ENCODE measurements around the gene CTSW. TPM values are rescaled to one million over a fixed set of nuclear protein-coding genes. Genes with fewer than 3 reads are reported as not detected.

The CTSW gene
- total RNA-seq, 1 donor from 2014 or later = not detected

- peaks cover 57% of the 10 kb centered on the region for H3K4me1 Mint-ChIP-seq (ENCODE audit: low read depth)
- no peak for TF ChIP-seq CTCF (IDR thresholded peaks at IDR 0.05)
Observed at GRCh38 chr11:65856689-65857499, 22.7 kb upstream of the CTSW start.

GRCh38 chr11:65857500-65857852, 22.2 kb upstream of the CTSW start:
- peaks cover 62% of the 10 kb centered on the region for H3K4me1 Mint-ChIP-seq (ENCODE audit: low read depth)
- H3K27ac Mint-ChIP-seq (ENCODE audit: unreplicated experiment) = peak overlapping the region; percentile 63
- H3K9me3 Mint-ChIP-seq (ENCODE audit: low read depth) = no peaks in the 10 kb centered on the region
- H3K36me3 Mint-ChIP-seq (ENCODE audit: low read depth) = peaks cover 34% of the 10 kb centered on the region
- peak; percentile 91 for DNase-seq (ENCODE audit: low spot score)
- H3K27me3 Mint-ChIP-seq (ENCODE audit: low read depth) = no peaks in the 10 kb centered on the region
- peak; percentile 25 for TF ChIP-seq CTCF (IDR thresholded peaks at IDR 0.05)
- peak overlapping the region; percentile 97 for H3K4me3 Mint-ChIP-seq (ENCODE audit: unreplicated experiment)

More at GRCh38 chr11:65856689-65857499, 22.7 kb upstream of the CTSW start:
- DNase-seq (ENCODE audit: low spot score) = peak; percentile 95
- Mint-ChIP-seq H3K36me3 (ENCODE audit: low read depth) (peaks cover 38% of the 10 kb centered on the region), H3K9me3 (ENCODE audit: low read depth) (no peaks in the 10 kb centered on the region), H3K4me3 (ENCODE audit: unreplicated experiment) (peak overlapping the region; percentile 97), H3K27me3 (ENCODE audit: low read depth) (no peaks in the 10 kb centered on the region), H3K27ac (ENCODE audit: unreplicated experiment) (peak overlapping the region; percentile 88)

- Mint-ChIP-seq H3K27me3 (ENCODE audit: low read depth) (no peaks in the 10 kb centered on the region), H3K9me3 (ENCODE audit: low read depth) (no peaks in the 10 kb centered on the region), H3K36me3 (ENCODE audit: low read depth) (peaks cover 37% of the 10 kb centered on the region), H3K27ac (ENCODE audit: unreplicated experiment) (peak within 1 kb of the TSS; percentile 96), H3K4me1 (ENCODE audit: low read depth) (peaks cover 68% of the 10 kb centered on the region), H3K4me3 (ENCODE audit: unreplicated experiment) (peak within 1 kb of the TSS; percentile 97)
- DNase-seq (ENCODE audit: low spot score) = peak; percentile 100
- TF ChIP-seq CTCF (IDR thresholded peaks at IDR 0.05) = no peak
Observed at GRCh38 chr11:65857853-65858680, 21.6 kb upstream of the CTSW start, which contains the start of gene CFL1. Gene CFL1, minus strand, starts transcription at chr11:65858180. Its CDS starts 81 bp downstream, at chr11:65858099.

GRCh38 chr11:65858681-65859087, 21.0 kb upstream of the CTSW start:
- H3K4me1 Mint-ChIP-seq (ENCODE audit: low read depth) = peaks cover 67% of the 10 kb centered on the region

More at GRCh38 chr11:65858681-65859087, 21.0 kb upstream of the CTSW start:
- no peak for DNase-seq (ENCODE audit: low spot score)
- Mint-ChIP-seq H3K9me3 (ENCODE audit: low read depth) (no peaks in the 10 kb centered on the region), H3K27me3 (ENCODE audit: low read depth) (no peaks in the 10 kb centered on the region), H3K4me3 (ENCODE audit: unreplicated experiment) (peak overlapping the region; percentile 82), H3K27ac (ENCODE audit: unreplicated experiment) (peak overlapping the region; percentile 96), H3K36me3 (ENCODE audit: low read depth) (peaks cover 37% of the 10 kb centered on the region)
- TF ChIP-seq CTCF (IDR thresholded peaks at IDR 0.05) = no peak

Measured in chondrocyte (in vitro differentiated cells).